PC-3 (cell line): ENCODE results near the gene SOAT2. TPM values are rescaled to one million over a fixed set of nuclear protein-coding genes. Genes with fewer than 3 reads are reported as not detected.

Experiments used
- ATAC-seq: fragments of 200-7000 bp; cut with Tn5 transposase; 2 replicates; pipeline ENCODE4 v1.9.1; 2020; ENCODE audit warnings: mild to moderate bottlenecking, moderate library complexity
- BruUV-seq: library from RNA; stranded (reverse); fragments of 400-500 nt; replicated peaks from 2 replicates; lab custom pipeline; 2021; lab: Mats Ljungman, UMichigan
- CTCF ChIA-PET: fragments of 300-600 bp; sonication (Branson Sonifier 250); formaldehyde crosslinking; loops from one replicate; lab custom pipeline; 2022; ENCODE audit warnings: antibody characterized with exemption; lab: Charles Lee
- POLR2A ChIA-PET: fragments of 300-600 bp; sonication (Branson Sonifier 250); formaldehyde crosslinking; loops from one replicate; lab custom pipeline; 2022; ENCODE audit warnings: antibody characterized with exemption; ENCODE audit not compliant: unreplicated experiment; lab: Charles Lee
- DNase-seq: peaks from one replicate; pipeline ENCODE4 v3.0.0-alpha.2; 2015
- H2AFZ ChIP-seq: fragments of 300-600 bp; sonication (generic); 2 replicates; pipeline ENCODE4 v1.6.0; 2016; ENCODE audit warnings: antibody characterized with exemption, low read length
- H3F3A ChIP-seq: fragments of 300-600 bp; sonication (generic); one replicate; pipeline ENCODE4 v1.6.0; 2017; ENCODE audit warnings: antibody characterized with exemption, low read length, control low read depth, mild to moderate bottlenecking; ENCODE audit not compliant: unreplicated experiment
- H3K27ac ChIP-seq: fragments of 300-600 bp; sonication (generic); 2 replicates; pipeline ENCODE4 v1.5.1; 2016; ENCODE audit warnings: mild to moderate bottlenecking, low read length
- H3K27me3 ChIP-seq: fragments of 300-600 bp; sonication (generic); 2 replicates; pipeline ENCODE4 v1.6.1; 2016; ENCODE audit warnings: low read length, mixed read lengths
- H3K36me3 ChIP-seq: fragments of 300-600 bp; sonication (generic); 2 replicates; pipeline ENCODE4 v1.6.1; 2016; ENCODE audit warnings: low read depth, mixed run types, low read length, mixed read lengths
- H3K4me1 ChIP-seq: fragments of 300-600 bp; sonication (generic); 2 replicates; pipeline ENCODE4 v1.5.1; 2016; ENCODE audit warnings: low read length; ENCODE audit not compliant: insufficient read depth
- H3K4me2 ChIP-seq: fragments of 300-600 bp; sonication (generic); 2 replicates; pipeline ENCODE4 v1.6.0; 2016; ENCODE audit warnings: low read length
- H3K4me3 ChIP-seq: fragments of 300-600 bp; sonication (generic); 2 replicates; pipeline ENCODE4 v1.5.1; 2016; ENCODE audit warnings: mild to moderate bottlenecking, low read length, mixed read lengths
- H3K79me2 ChIP-seq: fragments of 300-600 bp; sonication (generic); 2 replicates; pipeline ENCODE4 v1.6.1; 2017; ENCODE audit warnings: low read length, mixed read lengths
- H3K9ac ChIP-seq: fragments of 300-600 bp; sonication (generic); 2 replicates; pipeline ENCODE4 v1.6.0; 2016; ENCODE audit warnings: mild to moderate bottlenecking, low read length
- H3K9me2 ChIP-seq: fragments of 300-600 bp; sonication (generic); replicated peaks from 2 replicates; pipeline ENCODE4 v1.6.1; 2016; ENCODE audit warnings: mixed run types, low read length, mixed read lengths
- H3K9me3 ChIP-seq: fragments of 300-600 bp; sonication (generic); 2 replicates; pipeline ENCODE4 v1.6.1; 2016; ENCODE audit warnings: low read length, mixed read lengths
- H4K20me1 ChIP-seq: fragments of 300-600 bp; sonication (generic); 2 replicates; pipeline ENCODE4 v1.6.1; 2016; ENCODE audit warnings: low read length, mixed read lengths
- CTCF ChIP-seq: fragments of 300-600 bp; sonication (generic); conservative IDR thresholded peaks from 2 replicates; pipeline ENCODE4 v1.5.1; 2017; ENCODE audit warnings: antibody characterized with exemption, low read depth, mild to moderate bottlenecking, low read length
- EZH2 ChIP-seq: fragments of 300-600 bp; sonication (generic); IDR thresholded peaks from one replicate; pipeline ENCODE4 v1.6.1; 2017; ENCODE audit warnings: antibody characterized with exemption, mild to moderate bottlenecking, low read length; ENCODE audit not compliant: unreplicated experiment
- EZH2phosphoT487 ChIP-seq: fragments of 300-600 bp; sonication (generic); IDR thresholded peaks from 2 replicates; pipeline ENCODE4 v1.6.1; 2018; ENCODE audit warnings: mild to moderate bottlenecking, antibody characterized with exemption, low read length, borderline replicate concordance
- intact Hi-C: fragments of 100-400 bp; cut with micrococcal nuclease; formaldehyde crosslinking; loops from 2 replicates; pipeline ENCODE4 v1.9.0; 2023
- total RNA-seq: library from RNA; depleted of rRNA; stranded (reverse); fragments of >200 nt; gene quantifications from 2 replicates; pipeline ENCODE4 v1.2.3, GENCODE V29; 2014

SOAT2 gene
- total RNA-seq, 1 experiment from 2014 or later: 0.07 TPM

DNA sequence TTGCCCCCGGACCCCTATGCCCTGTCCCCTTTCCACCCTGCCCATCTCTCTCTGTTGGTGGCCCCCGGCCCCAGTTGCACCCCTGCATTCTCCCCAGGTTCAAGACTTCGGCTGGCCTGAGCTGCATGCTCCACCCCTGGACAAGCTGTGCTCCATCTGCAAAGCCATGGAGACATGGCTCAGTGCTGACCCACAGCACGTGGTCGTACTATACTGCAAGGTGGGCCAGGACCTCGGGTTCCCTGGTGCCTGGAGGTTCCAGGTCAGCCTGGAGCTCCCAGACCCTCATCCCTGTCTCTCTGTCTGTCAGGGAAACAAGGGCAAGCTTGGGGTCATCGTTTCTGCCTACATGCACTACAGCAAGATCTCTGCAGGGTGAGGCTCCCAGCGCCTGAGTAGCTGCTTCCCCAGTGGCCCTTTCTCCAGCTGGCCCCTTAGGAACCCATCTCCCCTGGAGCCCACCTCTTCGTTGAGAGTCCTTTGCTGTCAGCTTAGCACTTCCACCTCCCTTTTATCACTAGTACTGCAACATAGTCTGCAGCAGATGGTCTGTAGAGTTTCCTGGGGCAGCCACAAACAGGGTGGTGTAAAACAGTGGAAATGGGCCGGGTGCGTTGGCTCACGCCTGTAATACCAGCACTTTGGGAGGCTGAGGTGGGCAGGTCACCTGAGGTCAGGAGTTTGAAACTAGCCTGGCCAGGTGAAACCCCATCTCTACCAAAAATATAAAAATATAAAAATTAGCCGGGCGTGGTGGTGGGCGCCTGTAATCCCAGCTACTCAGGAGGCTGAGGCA is 47.6 kb upstream of the SOAT2 start:
- Histone ChIP-seq H3K9ac (no peak overlapping the region), H3K27ac (no peak overlapping the region), H3K4me3 (no peak overlapping the region), H4K20me1 (no peaks in the 10 kb centered on the region), H3K9me3 (no peaks in the 10 kb centered on the region), H3K27me3 (no peaks in the 10 kb centered on the region), H3K36me3 (no peaks in the 10 kb centered on the region), H3K4me1 (peaks cover 31% of the 10 kb centered on the region), H3K9me2 (no peaks in the 10 kb centered on the region), H3K79me2 (peaks cover 26% of the 10 kb centered on the region), H3F3A (no peaks in the 10 kb centered on the region), H3K4me2 (no peak overlapping the region), H2AFZ (no peak overlapping the region)
- DNase-seq (no peak), ATAC-seq (no peak)
- no TSS peak for BruUV-seq
- no peak for TF ChIP-seq EZH2phosphoT487
- TF ChIP-seq CTCF: no peak
- no peak for TF ChIP-seq EZH2
- ChIA-PET POLR2A (no interaction called here), CTCF (no interaction called here)
- intact Hi-C loops: no loop called here

DNA sequence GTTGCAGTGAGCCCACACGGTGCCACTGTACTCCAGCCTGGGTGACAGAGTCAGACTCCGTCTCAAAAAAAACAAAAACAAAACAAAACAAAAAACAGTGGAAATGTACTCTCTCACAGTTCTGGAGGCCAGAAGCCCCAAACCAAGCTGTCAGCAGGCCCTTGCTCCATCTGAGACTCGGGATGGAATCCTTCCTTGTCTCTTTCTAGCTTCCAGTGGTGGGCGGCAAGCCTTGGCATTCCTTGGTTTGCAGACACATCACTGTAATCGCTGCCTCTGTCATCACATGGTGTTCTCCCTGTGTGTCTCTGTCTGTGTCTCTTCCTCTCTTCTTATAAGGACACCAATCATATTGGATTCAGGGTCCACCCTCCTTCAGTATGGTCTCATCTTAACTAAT is 47.0 kb upstream of the SOAT2 start:
- intact Hi-C loops: no loop called here
- BruUV-seq: no TSS peak
- H3K27me3 ChIP-seq: no peaks in the 10 kb centered on the region
- H3F3A ChIP-seq: no peaks in the 10 kb centered on the region
- DNase-seq: no peak
- POLR2A ChIA-PET: no interaction called here
- H3K4me3 ChIP-seq: no peak overlapping the region
- CTCF ChIA-PET: no interaction called here
- H4K20me1 ChIP-seq: no peaks in the 10 kb centered on the region
- H3K9me3 ChIP-seq: no peaks in the 10 kb centered on the region
- H3K4me1 ChIP-seq: peaks cover 31% of the 10 kb centered on the region
- peaks cover 19% of the 10 kb centered on the region for H3K79me2 ChIP-seq
- no peak overlapping the region for H3K4me2 ChIP-seq
- ATAC-seq: no peak
- no peak overlapping the region for H3K9ac ChIP-seq
- no peaks in the 10 kb centered on the region for H3K9me2 ChIP-seq
- no peaks in the 10 kb centered on the region for H3K36me3 ChIP-seq
- H3K27ac ChIP-seq: no peak overlapping the region
- TF ChIP-seq CTCF: no peak
- TF ChIP-seq EZH2phosphoT487: no peak
- TF ChIP-seq EZH2: no peak
- H2AFZ ChIP-seq: no peak overlapping the region

- Histone ChIP-seq H3K4me1 (peaks cover 31% of the 10 kb centered on the region), H3K4me2 (no peak overlapping the region), H3K9me3 (no peaks in the 10 kb centered on the region), H4K20me1 (no peaks in the 10 kb centered on the region), H3K36me3 (no peaks in the 10 kb centered on the region), H2AFZ (no peak overlapping the region), H3K79me2 (peaks cover 13% of the 10 kb centered on the region), H3F3A (no peaks in the 10 kb centered on the region), H3K27ac (no peak overlapping the region), H3K27me3 (no peaks in the 10 kb centered on the region), H3K9ac (no peak overlapping the region), H3K9me2 (no peaks in the 10 kb centered on the region), H3K4me3 (no peak overlapping the region)
- ChIA-PET POLR2A (no interaction called here), CTCF (interaction anchor here (1.0 kb wide), 1 partner anchor 21 kb away, joined by 4 read pairs; no protein-coding TSS in a partner anchor)
- no peak for TF ChIP-seq EZH2
- TF ChIP-seq CTCF: no peak
- TF ChIP-seq EZH2phosphoT487: no peak
- intact Hi-C loops: no loop called here
- BruUV-seq: no TSS peak
- DNase-seq (no peak), ATAC-seq (no peak)
Measured at GRCh38 chr12:53056901-53057300, 46.4 kb upstream of the SOAT2 start.
